HL-60/S4 (cell line): ENCODE measurements around the gene CPSF6.
"Not testable (repeated sequence)": the region's sequence is repeated elsewhere in the genome, so short reads cannot be mapped to it uniquely, and the experiment has no call there.

Experiments used
- in situ Hi-C: fragments of 300-500 bp; cut with MboI; formaldehyde crosslinking; loops from 2 replicates; pipeline ENCODE4 v1.14.3; 2022; ENCODE audit warnings: low sequenced_read_pairs

CPSF6 gene

GRCh38 chr12:69239352-69239921 is at the start of gene CPSF6:
Gene CPSF6, plus strand, starts transcription at chr12:69239569. Its CDS starts 78 bp downstream, at chr12:69239647.
- in situ Hi-C loops, result no loop called here

GRCh38 chr12:69196302-69197288 is 42.8 kb upstream of the CPSF6 start:
- in situ Hi-C loops, result no loop called here

GRCh38 chr12:69199976-69200375 is 39.4 kb upstream of the CPSF6 start:
- in situ Hi-C loops, result not testable (repeated sequence)

GRCh38 chr12:69204191-69204590 is 35.2 kb upstream of the CPSF6 start:
- in situ Hi-C loops, result no loop called here

DNA sequence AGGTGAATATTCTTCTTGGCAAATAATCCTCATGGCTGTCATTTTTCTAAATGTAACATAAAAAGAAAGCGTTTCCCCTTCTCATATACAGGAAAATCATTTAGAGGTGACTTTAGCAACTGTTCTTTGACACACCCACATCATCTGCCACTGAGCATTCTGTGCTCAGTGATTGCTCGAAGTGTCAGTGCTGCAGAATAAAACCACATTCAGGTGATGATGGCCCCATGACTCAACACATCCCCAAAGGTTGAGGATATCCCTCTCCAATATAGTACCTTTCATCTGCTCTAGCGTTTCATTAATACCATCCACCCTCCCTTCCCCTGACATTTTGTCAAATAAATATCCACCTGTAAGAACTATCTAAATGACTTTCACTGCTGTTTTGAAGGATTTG is 28.7 kb upstream of the CPSF6 start:
- in situ Hi-C loops, result no loop called here

DNA sequence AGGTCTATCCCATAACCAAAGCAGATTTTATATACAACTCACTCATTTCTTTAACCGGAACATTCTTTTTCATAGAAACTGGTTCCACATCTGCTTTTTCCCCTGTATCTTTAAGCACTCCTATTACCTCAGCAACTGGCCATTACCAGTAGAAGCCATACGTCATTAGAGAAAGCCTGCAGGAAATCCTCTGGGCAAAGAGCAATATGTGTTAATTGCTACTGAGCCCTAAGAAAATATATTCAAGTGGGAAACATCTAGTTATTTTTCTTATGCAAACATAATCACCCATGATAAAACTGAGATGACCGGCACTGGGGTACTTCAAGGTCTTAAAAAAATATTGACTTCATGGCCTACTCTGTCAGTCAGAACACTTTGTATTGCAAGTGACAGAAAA is 28.2 kb upstream of the CPSF6 start:
- in situ Hi-C loops, result no loop called here

- in situ Hi-C loops, result no loop called here
Observed at GRCh38 chr12:69214169-69214568, 25.2 kb upstream of the CPSF6 start.

- in situ Hi-C loops, result no loop called here
Observed at GRCh38 chr12:69225251-69225910, 14.0 kb upstream of the CPSF6 start.

DNA sequence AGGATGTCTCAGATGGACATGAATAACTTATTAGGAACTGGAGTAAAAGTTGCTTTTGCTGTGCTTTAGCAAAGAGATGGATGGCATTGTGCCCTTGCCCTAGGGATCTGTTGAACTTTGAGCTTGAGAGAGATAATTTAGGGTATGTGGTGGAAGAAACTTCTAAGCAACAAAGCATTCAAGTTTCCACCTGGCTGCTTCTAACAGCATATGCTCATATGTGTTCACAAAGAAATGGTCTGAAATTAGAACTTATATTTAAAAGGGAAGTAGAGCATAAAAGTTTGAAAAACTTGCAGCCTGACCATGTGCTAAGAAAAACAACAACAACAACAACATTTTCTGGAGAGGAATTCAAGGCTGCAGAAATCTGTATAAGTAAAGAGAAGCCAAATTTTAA is 7.9 kb upstream of the CPSF6 start:
- in situ Hi-C loops, result no loop called here

GRCh38 chr12:69238589-69239351 is 599 bp upstream of the CPSF6 start:
- in situ Hi-C loops, result no loop called here

DNA sequence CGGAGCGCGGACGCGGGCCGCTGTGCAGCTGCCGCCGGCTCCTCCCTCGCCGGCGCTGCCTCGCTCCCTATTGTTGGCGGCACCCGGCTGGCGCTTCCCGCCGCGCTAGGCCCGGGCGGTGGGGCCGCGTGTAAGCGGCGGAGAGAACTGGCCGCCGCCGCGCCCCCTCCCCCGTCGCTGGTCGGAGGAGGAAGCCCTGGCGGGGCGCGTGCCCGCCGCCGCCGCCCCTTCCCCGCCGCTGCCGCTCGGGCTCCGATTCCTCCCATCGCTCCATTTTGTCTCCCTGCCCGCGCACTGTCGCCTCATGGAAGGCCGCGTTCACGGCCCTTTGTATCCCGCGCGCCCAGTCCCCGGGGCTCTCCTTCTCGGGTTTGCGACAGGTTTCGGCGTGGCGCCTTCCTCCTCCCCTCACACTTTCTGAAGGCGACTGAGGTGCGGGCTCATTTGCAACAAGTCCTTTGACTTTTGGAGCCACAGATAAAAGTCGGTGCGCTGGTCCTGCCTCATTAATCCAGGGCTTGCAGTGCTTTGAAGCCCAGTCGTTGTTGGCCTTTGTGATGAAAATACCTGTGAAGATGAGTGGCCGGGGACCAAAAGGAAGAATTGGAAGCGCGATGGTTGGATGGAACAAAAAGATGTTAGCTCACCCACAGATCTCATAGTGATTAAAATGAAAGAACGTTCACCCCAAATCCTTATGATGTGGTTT is 707 bp downstream of the CPSF6 start:
- in situ Hi-C loops, result loop anchor here (10.0 kb wide), 1 partner anchor 85 kb away; no protein-coding TSS in a partner anchor

GRCh38 chr12:69240631-69240995 is 1.2 kb downstream of the CPSF6 start:
- in situ Hi-C loops, result loop anchor here (10.0 kb wide), 1 partner anchor 86 kb away; no protein-coding TSS in a partner anchor

DNA sequence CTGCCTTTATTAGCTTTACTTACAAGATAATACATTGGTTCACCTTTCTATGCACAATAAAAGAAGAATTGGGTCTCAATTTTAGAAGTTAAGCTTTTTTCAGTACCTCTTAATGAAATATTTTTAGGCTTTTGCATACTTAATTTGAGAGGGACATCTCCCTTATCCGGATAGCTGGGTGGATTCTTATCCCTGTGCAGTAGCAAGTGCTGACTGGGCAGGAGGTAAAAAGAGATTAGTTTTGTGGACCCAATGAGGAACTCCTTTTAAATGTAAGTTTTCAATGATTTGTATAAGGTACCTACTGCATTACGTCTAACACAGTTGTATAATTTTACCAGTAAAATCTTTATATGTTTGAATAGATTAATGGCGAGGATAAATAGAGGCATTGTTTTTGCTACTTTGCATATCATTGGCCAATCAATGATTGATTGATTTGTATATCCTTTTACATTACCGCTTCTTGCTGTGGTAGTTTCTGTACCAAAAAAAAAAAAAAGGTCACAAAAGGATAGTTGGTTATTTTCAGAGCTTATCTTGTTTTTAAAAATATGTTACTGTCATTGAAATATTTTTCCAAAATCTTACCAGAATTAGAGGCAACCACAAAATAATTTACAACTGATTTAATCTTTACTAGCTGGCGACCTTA is 2.2 kb downstream of the CPSF6 start:
- in situ Hi-C loops, result loop anchor here (10.0 kb wide), 1 partner anchor 87 kb away; no protein-coding TSS in a partner anchor

GRCh38 chr12:69243099-69244084 is 4.0 kb downstream of the CPSF6 start:
- in situ Hi-C loops, result loop anchor here (10.0 kb wide), 1 partner anchor 89 kb away; no protein-coding TSS in a partner anchor

GRCh38 chr12:69247268-69248018 is 8.1 kb downstream of the CPSF6 start:
- in situ Hi-C loops, result loop anchor here (10.0 kb wide), 1 partner anchor 93 kb away; no protein-coding TSS in a partner anchor

- in situ Hi-C loops, result loop anchor here (25.0 kb wide), 1 partner anchor 390 kb away; no protein-coding TSS in a partner anchor
Observed at GRCh38 chr12:69252033-69252432, 12.7 kb downstream of the CPSF6 start.

GRCh38 chr12:69254046-69254445 is 14.7 kb downstream of the CPSF6 start:
- in situ Hi-C loops, result loop anchor here (25.0 kb wide), 1 partner anchor 392 kb away; no protein-coding TSS in a partner anchor
